GM12801 (cell line): Measurements from ENCODE around the gene ATP9B.

ENCODE experiments used
- TF ChIP-seq, protein P1 (sequence below): IDR thresholded peaks from one replicate; pipeline ENCODE4 v1.5.1; 2011; ENCODE audit warnings: control low read depth; ENCODE audit not compliant: insufficient read length; ENCODE audit errors: extremely low read depth

Gene ATP9B

DNA sequence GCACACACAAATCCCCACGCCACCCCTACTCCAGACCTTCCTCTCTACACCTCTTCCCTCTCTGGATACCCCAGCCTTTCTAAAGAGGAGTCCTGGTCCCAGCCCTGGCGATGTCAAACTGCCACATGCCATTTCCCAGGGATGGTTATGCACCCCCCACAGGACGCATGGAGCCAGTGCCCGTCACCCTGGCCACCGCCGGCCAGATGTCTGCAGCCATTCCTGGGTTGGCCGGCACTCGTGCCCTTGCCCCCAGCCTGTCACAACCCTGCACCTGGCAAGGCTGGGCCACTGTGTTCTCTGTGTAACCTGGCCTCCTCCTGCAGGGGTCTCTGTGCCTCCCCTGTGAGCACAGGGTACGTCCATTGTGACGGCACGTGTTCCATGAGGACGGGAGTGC lies 268.4 kb downstream of the ATP9B start:
- TF ChIP-seq, protein P1, sequence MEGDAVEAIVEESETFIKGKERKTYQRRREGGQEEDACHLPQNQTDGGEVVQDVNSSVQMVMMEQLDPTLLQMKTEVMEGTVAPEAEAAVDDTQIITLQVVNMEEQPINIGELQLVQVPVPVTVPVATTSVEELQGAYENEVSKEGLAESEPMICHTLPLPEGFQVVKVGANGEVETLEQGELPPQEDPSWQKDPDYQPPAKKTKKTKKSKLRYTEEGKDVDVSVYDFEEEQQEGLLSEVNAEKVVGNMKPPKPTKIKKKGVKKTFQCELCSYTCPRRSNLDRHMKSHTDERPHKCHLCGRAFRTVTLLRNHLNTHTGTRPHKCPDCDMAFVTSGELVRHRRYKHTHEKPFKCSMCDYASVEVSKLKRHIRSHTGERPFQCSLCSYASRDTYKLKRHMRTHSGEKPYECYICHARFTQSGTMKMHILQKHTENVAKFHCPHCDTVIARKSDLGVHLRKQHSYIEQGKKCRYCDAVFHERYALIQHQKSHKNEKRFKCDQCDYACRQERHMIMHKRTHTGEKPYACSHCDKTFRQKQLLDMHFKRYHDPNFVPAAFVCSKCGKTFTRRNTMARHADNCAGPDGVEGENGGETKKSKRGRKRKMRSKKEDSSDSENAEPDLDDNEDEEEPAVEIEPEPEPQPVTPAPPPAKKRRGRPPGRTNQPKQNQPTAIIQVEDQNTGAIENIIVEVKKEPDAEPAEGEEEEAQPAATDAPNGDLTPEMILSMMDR, result no peak

DNA sequence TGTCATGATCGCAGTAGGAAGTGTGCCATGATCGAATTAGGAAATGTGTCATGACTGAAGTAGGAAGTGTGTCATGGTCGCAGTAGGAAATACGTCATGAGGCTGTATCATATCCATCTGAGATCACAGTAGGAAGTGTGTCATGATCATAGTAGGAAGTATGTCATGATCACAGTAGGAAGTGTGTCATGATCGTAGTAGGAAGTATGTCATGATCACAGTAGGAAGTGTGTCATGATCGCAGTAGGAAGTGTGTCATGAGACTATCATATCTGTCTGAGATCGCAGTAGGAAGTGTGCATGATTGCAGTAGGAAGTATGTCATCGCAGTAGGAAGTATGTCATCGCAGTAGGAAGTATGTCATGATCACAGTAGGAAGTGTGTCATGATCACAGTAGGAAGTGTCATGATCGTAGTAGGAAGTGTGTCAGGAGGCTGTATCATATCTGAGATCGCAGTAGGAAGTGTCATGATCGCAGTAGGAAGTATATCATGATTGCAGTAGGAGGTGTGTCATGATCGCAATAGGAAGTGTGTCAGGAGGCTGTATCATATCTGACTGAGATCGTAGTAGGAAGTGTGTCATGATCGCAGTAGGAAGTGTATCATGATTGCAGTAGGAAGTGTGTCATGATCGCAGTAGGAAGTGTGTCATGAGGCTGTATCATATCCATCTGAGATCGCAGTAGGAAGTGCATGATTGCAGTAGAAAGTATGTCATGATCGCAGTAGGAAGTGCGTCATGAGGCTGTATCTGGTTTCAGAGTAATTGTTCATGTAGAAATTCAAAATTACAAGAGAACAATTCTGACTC lies 270.1 kb downstream of the ATP9B start:
- TF ChIP-seq, protein P1, result no peak

DNA sequence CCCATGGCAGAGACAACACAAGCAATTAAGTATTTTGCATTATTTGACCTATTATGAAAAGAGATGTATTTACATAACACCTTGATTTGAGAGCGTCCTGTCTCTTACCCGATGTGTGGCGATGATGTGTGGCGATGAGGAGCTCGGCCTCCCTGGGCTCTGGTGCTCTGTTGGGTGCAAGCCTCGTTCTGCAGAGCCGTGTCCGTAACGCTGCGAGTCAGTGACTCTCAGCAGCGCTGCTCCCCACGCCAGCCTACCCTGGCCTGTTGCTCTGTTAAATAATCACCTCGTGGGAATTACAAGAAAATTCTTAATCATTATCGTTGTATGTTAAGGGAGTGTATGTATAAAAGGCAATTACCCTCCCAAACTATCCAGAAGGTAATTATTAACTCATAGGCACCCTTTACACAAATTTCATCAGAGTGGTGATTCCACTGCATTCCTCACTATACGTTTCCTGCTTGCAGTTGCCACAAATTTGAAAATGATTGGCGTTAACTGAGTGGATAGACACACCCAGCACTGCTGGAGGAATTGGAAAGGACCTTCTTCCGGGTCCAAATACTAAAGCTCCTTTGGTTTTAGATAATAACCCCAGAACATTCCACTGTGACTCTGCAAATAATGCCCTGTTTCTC lies 274.5 kb downstream of the ATP9B start:
- TF ChIP-seq, protein P1, result no peak

DNA sequence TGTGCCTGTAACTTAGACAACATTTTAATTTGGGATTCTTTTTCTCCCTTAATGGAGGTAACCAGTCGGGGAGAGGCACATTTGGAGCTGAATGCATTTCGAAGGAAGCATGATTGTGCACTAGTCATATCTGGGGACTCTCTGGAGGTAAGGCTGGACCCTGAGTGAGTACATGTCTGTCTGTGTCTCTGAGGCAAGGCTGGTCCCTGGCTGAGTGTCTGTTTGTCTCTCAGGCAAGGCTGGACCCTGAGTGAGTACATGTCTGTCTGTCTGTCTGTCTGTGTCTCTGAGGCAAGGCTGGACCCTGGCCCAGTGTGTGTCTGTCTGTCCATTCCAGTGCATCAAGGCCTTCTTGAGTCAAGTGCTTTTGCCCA lies 275.0 kb downstream of the ATP9B start:
- TF ChIP-seq, protein P1, result no peak

DNA sequence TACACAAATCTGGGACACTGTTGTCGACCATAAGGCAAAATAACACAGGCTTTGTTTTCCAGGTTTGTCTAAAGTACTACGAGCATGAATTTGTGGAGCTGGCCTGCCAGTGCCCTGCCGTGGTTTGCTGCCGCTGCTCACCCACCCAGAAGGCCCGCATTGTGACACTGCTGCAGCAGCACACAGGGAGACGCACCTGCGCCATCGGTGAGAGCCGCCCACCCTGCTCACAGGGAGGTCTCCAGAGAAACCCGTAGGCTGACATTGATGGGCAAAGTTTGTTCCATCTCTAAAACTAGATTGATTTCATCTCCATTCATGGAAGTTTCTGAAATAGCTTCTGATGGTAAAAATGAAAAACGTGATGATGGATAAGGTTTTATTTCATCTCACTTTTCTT lies 276.2 kb downstream of the ATP9B start:
- TF ChIP-seq, protein P1, result no peak

DNA sequence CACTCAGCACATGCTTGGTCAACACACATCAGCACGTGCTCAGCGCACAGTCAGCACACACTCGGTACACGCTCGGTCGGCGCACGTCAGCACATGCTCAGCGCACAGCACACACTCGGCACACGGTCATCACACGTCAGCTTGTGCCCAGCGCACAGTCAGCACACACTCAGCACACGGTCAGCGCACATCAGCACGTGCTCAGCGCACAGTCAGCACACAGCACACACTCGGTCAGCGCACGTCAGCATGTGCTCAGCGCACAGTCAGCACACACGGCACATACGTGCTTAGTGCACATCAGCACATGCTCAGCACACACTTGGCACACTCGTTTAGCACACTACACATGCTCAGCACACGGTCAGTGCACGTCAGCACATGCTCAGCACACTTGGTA lies 276.8 kb downstream of the ATP9B start:
- TF ChIP-seq, protein P1, result no peak

DNA sequence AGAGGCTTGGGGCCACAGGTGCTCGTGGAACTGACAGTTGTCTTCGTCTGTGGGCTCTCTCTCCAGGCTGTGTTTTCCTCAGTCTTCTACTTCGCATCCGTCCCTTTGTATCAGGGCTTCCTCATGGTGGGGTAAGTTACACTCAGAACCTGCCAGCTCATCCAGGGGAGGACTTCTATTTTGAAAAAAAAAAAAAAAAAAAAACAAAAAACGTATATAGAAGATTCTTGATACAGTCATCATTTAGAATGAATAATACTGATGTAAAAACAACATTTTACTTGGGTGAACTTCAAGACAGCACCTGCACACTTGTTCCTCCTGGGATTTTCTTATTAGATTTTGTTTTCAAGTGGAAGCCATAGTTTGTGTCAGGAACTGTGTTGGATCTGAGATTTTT lies 278.9 kb downstream of the ATP9B start:
- TF ChIP-seq, protein P1, result no peak
